Mammary epithelial cell (primary cell): ENCODE results near the gene TMEM236.

ENCODE experiments used
- CTCF ChIP-seq, 2 donors: IDR thresholded peaks in 1 of 2; conservative IDR thresholded peaks in 1 of 2; 2 replicates each; pipeline ENCODE4 v1.5.1; 2011 to 2012; ENCODE audit warnings: inconsistent platforms in 2 of 2, low read length in 2 of 2, mild to moderate bottlenecking in 2 of 2, control low read depth in 1 of 2, low read depth in 1 of 2; ENCODE audit not compliant: insufficient read depth in 1 of 2; ENCODE audit errors: extremely low read depth in 1 of 2
- EZH2 ChIP-seq: IDR thresholded peaks from 2 replicates; pipeline ENCODE4 v1.6.1; 2012; ENCODE audit warnings: low read length, inconsistent platforms, borderline replicate concordance

- TF ChIP-seq CTCF (conservative IDR thresholded peaks at IDR 0.05 in 1 of 2, IDR thresholded peaks at IDR 0.05 in 1 of 2; ENCODE audit: extremely low read depth in 1 of 2, insufficient read depth in 1 of 2, low read depth in 1 of 2, low read length in 2 of 2) (no peak), EZH2 (no peak)
These were observed 12.1 kb downstream of the TMEM236 start for GRCh38 chr10:17764142-17764541.
